Measurements from ENCODE around the gene SOX13.
"Not testable (repeated sequence)": the region's sequence is repeated elsewhere in the genome, so short reads cannot be mapped to it uniquely, and the experiment has no call there.

SOX13 gene

GRCh38 chr1:204085876-204086275 is 13.0 kb downstream of the SOX13 start:
- DNase-seq (ENCODE audit: low read depth) = no peak
- no peak overlapping the region for H3K4me3 ChIP-seq (ENCODE audit: low read depth, low read length)
- no peak for TF ChIP-seq CTCF (IDR thresholded peaks at IDR 0.05; ENCODE audit: low read depth, low read length, missing control alignments)

- DNase-seq (ENCODE audit: low read depth) = no peak
- no peak for TF ChIP-seq CTCF (IDR thresholded peaks at IDR 0.05; ENCODE audit: low read depth, low read length, missing control alignments)
- H3K4me3 ChIP-seq (ENCODE audit: low read depth, low read length) = no peak overlapping the region
Observed at GRCh38 chr1:204087181-204087892, 14.4 kb downstream of the SOX13 start.

- TF ChIP-seq CTCF (IDR thresholded peaks at IDR 0.05; ENCODE audit: low read depth, low read length, missing control alignments) = no peak
- no peak overlapping the region for H3K4me3 ChIP-seq (ENCODE audit: low read depth, low read length)
- no peak for DNase-seq (ENCODE audit: low read depth)
Observed at GRCh38 chr1:204087893-204088528, 15.1 kb downstream of the SOX13 start.

- no peak for TF ChIP-seq CTCF (IDR thresholded peaks at IDR 0.05; ENCODE audit: low read depth, low read length, missing control alignments)
- no peak for DNase-seq (ENCODE audit: low read depth)
- no peak overlapping the region for H3K4me3 ChIP-seq (ENCODE audit: low read depth, low read length)
Observed at GRCh38 chr1:204088596-204088995, 15.7 kb downstream of the SOX13 start.

DNA sequence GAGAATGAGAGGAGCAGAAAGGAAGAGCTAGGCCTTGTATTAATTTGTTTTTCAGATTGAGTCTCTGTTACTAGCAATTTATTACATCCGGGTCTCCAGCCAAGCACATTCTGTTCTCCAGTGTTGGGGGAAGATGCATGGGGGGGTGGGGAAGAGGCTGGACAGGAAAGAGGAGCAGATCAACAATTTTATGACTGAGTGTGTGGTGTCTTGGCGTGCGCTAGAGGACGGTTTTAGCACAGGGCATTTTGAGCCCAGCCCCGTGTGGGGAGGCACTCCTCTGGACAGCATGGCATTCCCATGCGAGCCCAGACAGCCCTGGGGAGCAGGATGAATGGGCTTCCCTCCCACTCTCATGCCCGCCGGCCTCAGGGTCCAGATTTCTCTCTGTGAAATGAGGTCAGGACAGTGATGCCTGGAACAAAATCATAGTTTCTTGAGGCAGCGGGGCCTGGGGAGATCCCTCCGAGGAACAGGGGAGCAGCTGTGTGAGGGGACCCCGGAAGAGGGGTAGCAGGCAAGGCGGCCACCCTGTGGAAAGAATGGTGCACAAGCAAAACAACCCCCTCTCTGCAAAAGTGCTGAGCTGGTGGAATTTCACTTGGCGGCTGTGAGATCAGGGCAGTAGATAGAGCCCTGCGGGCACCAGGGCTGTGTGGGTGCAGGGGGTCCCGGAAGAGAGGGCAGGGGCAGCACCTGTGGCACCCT is 16.3 kb downstream of the SOX13 start:
- TF ChIP-seq CTCF (IDR thresholded peaks at IDR 0.05; ENCODE audit: low read depth, low read length, missing control alignments) = no peak
- no peak for DNase-seq (ENCODE audit: low read depth)
- no peak overlapping the region for H3K4me3 ChIP-seq (ENCODE audit: low read depth, low read length)

DNA sequence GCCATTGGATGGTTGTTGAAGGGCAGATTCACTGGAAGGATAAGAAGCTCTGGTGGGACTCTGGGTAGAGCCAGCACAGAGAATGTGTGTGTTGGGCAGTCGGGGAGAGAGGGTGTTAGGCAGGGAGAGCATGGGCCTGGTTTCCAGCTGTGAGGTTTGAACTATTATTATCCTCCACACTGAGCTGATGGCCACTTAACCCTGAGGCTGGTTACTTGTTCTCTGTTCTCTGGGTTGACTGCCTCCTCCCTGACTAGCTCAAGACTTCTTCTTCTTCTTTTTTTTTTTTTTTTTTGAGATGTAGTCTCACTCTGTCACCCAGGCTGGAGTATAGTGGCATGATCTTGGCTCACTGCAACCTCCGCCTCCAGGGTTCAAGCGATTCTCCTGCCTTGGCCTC is 17.2 kb downstream of the SOX13 start:
- not testable (repeated sequence) for H3K4me3 ChIP-seq (ENCODE audit: low read depth, low read length); DNase-seq (ENCODE audit: low read depth)

DNA sequence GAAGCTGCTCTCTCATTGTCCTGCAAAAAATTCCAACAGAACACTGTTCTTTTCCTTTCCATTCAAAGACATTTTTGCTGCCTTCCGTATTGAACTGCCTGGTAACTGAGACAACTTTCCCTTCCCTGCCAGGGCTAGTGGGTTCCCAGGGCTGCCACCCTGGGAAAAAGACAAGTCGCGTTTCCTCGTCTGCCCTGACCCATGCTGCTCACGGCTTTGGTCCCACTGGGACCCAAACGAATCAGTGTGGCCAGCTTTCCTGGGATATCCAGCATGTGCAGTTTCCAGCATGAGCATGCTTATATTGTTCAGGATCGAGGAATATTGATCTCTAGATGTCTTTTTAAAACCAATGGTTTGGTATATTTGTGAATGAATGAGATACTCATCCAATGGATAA is 18.2 kb downstream of the SOX13 start:
- no peak for DNase-seq (ENCODE audit: low read depth)
- no peak overlapping the region for H3K4me3 ChIP-seq (ENCODE audit: low read depth, low read length)
- TF ChIP-seq CTCF (IDR thresholded peaks at IDR 0.05; ENCODE audit: low read depth, low read length, missing control alignments) = no peak
